Fibroblast of lung (primary cell): Measurements from ENCODE around the gene FRMD4A. TPM values are rescaled to one million over a fixed set of nuclear protein-coding genes. Genes with fewer than 3 reads are reported as not detected.

Experiments
- DNase-seq, 2 donors: peaks; one replicate each; pipeline versions ENCODE4 v3.0.0 to v3.0.0-alpha.2; 2010; ENCODE audit warnings: low read depth in 2 of 2
- H2AFZ ChIP-seq: 2 replicates; pipeline ENCODE4 v1.5.1; 2012; ENCODE audit warnings: low read length, control low read depth, inconsistent platforms
- H3K27ac ChIP-seq: 2 replicates; pipeline ENCODE4 v1.5.1; 2011; ENCODE audit warnings: low read length, control low read depth; ENCODE audit not compliant: insufficient read depth
- H3K27me3 ChIP-seq: 2 replicates; pipeline ENCODE4 v1.5.1; 2011; ENCODE audit warnings: mild to moderate bottlenecking, low read length; ENCODE audit not compliant: control insufficient read depth, insufficient read depth
- H3K36me3 ChIP-seq: 2 replicates; pipeline ENCODE4 v1.5.1; 2011; ENCODE audit warnings: low read length; ENCODE audit not compliant: control insufficient read depth, insufficient read depth
- H3K4me1 ChIP-seq: 2 replicates; pipeline ENCODE4 v1.5.1; 2011; ENCODE audit warnings: low read length; ENCODE audit not compliant: control insufficient read depth, insufficient read depth; ENCODE audit errors: extremely low read depth
- H3K4me2 ChIP-seq: 2 replicates; pipeline ENCODE4 v1.5.1; 2011; ENCODE audit warnings: low read length, control low read depth; ENCODE audit not compliant: insufficient read depth; ENCODE audit errors: extremely low read depth
- H3K4me3 ChIP-seq, 4 experiments: fragments of 200-600 bp in 1 of 4; sonication (generic) in 1 of 4; replicated peaks in 1 of 4; 2 replicates each; pipeline ENCODE4 v1.5.1; 2011 to 2016; ENCODE audit warnings: low read length in 4 of 4, low read depth in 3 of 4, mild to moderate bottlenecking in 3 of 4, control low read depth in 2 of 4, inconsistent platforms in 1 of 4, mixed read lengths in 1 of 4; ENCODE audit not compliant: insufficient read depth in 1 of 4; ENCODE audit errors: control extremely low read depth in 1 of 4
- H3K79me2 ChIP-seq: 2 replicates; pipeline ENCODE4 v1.5.1; 2012; ENCODE audit warnings: mild to moderate bottlenecking, low read length, inconsistent platforms; ENCODE audit not compliant: control insufficient read depth, insufficient read depth
- H3K9ac ChIP-seq: 2 replicates; pipeline ENCODE4 v1.5.1; 2011; ENCODE audit warnings: mild to moderate bottlenecking, low read length, control low read depth; ENCODE audit not compliant: insufficient read depth
- H3K9me3 ChIP-seq: 2 replicates; pipeline ENCODE4 v1.5.1; 2012; ENCODE audit warnings: low read depth, low read length; ENCODE audit not compliant: control insufficient read depth, insufficient read depth
- H4K20me1 ChIP-seq: 2 replicates; pipeline ENCODE4 v1.5.1; 2011; ENCODE audit warnings: low read length; ENCODE audit not compliant: control insufficient read depth, insufficient read depth; ENCODE audit errors: extremely low read depth
- CTCF ChIP-seq, 2 donors: IDR thresholded peaks in 1 of 2; conservative IDR thresholded peaks in 1 of 2; 1 replicate in 1 of 2; 2 replicates in 1 of 2; pipeline ENCODE4 v1.5.1; 2011 to 2012; ENCODE audit warnings: low read length in 2 of 2, control low read depth in 1 of 2, inconsistent platforms in 1 of 2, low read depth in 1 of 2, mild to moderate bottlenecking in 1 of 2
- EZH2 ChIP-seq: IDR thresholded peaks from 2 replicates; pipeline ENCODE4 v1.5.1; 2012; ENCODE audit warnings: low read length, control low read depth, mild to moderate bottlenecking; ENCODE audit errors: missing control alignments
- polyA plus RNA-seq, 2 donors: library from polyadenylated mRNA; depleted of rRNA in 1 of 2; stranded (reverse) in 1 of 2; unstranded in 1 of 2; fragments of >200 nt; gene quantifications; 2 replicates each; pipeline ENCODE4 v1.2.1, GENCODE V29; 2011 to 2012; ENCODE audit warnings: missing spikeins in 1 of 2
- total RNA-seq: library from RNA; depleted of rRNA; stranded (reverse); fragments of >200 nt; gene quantifications from 2 replicates; pipeline ENCODE4 v1.2.1, GENCODE V29; 2014

Gene FRMD4A
- total and polyA plus RNA-seq, 2 donors (not counting 1 experiment from before 2014, with no cell fraction given): 26.9 to 63.6 TPM

GRCh38 chr10:14250496-14251076 is 80.1 kb downstream of the FRMD4A start:
- H4K20me1 ChIP-seq: no peaks in the 10 kb centered on the region
- peaks cover 6% of the 10 kb centered on the region for H3K27me3 ChIP-seq
- no peak overlapping the region for H2AFZ ChIP-seq
- no peak overlapping the region for H3K9ac ChIP-seq
- no peak overlapping the region for H3K27ac ChIP-seq
- H3K4me1 ChIP-seq: no peaks in the 10 kb centered on the region
- no peak overlapping the region for H3K4me2 ChIP-seq
- no peaks in the 10 kb centered on the region for H3K9me3 ChIP-seq
- TF ChIP-seq EZH2 (no peak), CTCF (conservative IDR thresholded peaks at IDR 0.05 in 1 of 2, IDR thresholded peaks at IDR 0.05 in 1 of 2; ENCODE audit: low read depth in 1 of 2, low read length in 2 of 2) (no peak)
- DNase-seq: no peak
- H3K79me2 ChIP-seq: no peaks in the 10 kb centered on the region
- H3K36me3 ChIP-seq: no peaks in the 10 kb centered on the region
- no peak overlapping the region for H3K4me3 ChIP-seq

GRCh38 chr10:14247377-14248116 is 83.2 kb downstream of the FRMD4A start:
- H3K4me3 ChIP-seq: no peak overlapping the region
- H2AFZ ChIP-seq: no peak overlapping the region
- no peaks in the 10 kb centered on the region for H4K20me1 ChIP-seq
- no peaks in the 10 kb centered on the region for H3K9me3 ChIP-seq
- DNase-seq: peak; percentile 20 to 21
- H3K27me3 ChIP-seq: peaks cover 2% of the 10 kb centered on the region
- H3K4me1 ChIP-seq: no peaks in the 10 kb centered on the region
- H3K36me3 ChIP-seq: no peaks in the 10 kb centered on the region
- TF ChIP-seq CTCF (conservative IDR thresholded peaks at IDR 0.05 in 1 of 2, IDR thresholded peaks at IDR 0.05 in 1 of 2; ENCODE audit: low read depth in 1 of 2, low read length in 2 of 2) (no peak), EZH2 (no peak)
- H3K4me2 ChIP-seq: no peak overlapping the region
- no peak overlapping the region for H3K27ac ChIP-seq
- no peak overlapping the region for H3K9ac ChIP-seq
- H3K79me2 ChIP-seq: no peaks in the 10 kb centered on the region

GRCh38 chr10:14244801-14245211 is 85.9 kb downstream of the FRMD4A start:
- H3K4me3 ChIP-seq: no peak overlapping the region
- no peak overlapping the region for H3K4me2 ChIP-seq

More at GRCh38 chr10:14244801-14245211, 85.9 kb downstream of the FRMD4A start:
- no peaks in the 10 kb centered on the region for H3K9me3 ChIP-seq
- H4K20me1 ChIP-seq: no peaks in the 10 kb centered on the region
- no peak overlapping the region for H3K9ac ChIP-seq
- H2AFZ ChIP-seq: no peak overlapping the region
- no peaks in the 10 kb centered on the region for H3K4me1 ChIP-seq
- no peaks in the 10 kb centered on the region for H3K36me3 ChIP-seq
- H3K79me2 ChIP-seq: no peaks in the 10 kb centered on the region
- TF ChIP-seq EZH2 (no peak), CTCF (conservative IDR thresholded peaks at IDR 0.05 in 1 of 2, IDR thresholded peaks at IDR 0.05 in 1 of 2; ENCODE audit: low read depth in 1 of 2, low read length in 2 of 2) (no peak)
- DNase-seq: peak; percentile 39 to 66
- no peak overlapping the region for H3K27ac ChIP-seq
- H3K27me3 ChIP-seq: peaks cover 4% of the 10 kb centered on the region
